ENCODE measurements around the gene LYRM7. TPM values are rescaled to one million over a fixed set of nuclear protein-coding genes. Genes with fewer than 3 reads are reported as not detected.

Gene LYRM7
- total RNA-seq, 2 experiments from 2014 or later, result 14.4 to 25.5 TPM

DNA sequence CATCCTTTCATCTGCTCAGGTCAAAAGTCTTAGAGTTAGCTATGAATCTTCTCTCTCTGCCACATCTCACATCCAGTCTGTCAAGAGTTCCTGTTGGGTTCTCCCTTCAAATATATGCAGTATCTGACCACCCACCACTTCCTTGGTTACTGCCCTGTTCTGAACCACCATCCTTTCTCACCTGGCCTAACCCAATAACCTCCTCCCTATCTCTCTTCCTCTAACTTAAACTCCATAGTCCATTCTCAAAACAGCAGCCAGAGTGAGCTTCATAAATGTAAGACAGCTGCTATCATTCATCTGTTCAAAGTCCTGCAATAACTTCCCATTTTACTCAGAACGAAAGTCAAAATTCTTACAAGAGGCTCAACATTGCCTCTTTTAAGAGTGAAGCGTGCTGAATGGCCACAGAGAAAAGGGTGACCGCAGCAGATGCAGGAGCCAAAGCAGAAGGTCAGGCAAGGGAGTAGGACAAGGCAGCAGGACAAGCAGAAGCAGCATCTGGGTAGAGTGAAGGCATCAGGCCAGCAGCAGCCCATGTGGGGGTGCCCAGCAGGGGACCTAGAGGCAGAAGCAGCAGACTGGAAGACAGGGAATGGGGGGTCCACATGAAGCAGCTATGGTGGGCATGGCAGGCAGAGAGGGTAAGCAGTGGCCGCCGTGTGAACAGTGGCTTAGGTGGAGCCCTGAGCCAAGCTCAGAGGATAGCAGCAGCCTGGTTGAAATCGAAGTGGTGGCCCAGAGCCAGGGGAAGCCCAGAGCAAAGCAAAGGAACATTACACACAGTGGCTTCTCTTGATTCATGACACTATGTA is 53.9 kb downstream of the LYRM7 start:
- CTCF ChIA-PET (ENCODE audit: unreplicated experiment), result no interaction called here
- no peak overlapping the region for H3K27ac ChIP-seq (ENCODE audit: low read depth, low read length, poor library complexity, severe bottlenecking)
- POLR2A ChIA-PET, result interaction anchor here (0.8 to 2.8 kb wide), 3 partner anchors 15 to 23 kb away, joined by 3 to 8 read pairs (median 3); no protein-coding TSS in a partner anchor
- H3K36me3 ChIP-seq (ENCODE audit: insufficient read depth, low read length), result peaks cover 42% of the 10 kb centered on the region
- DNase-seq (ENCODE audit: low spot score), result no peak
- H3K9me3 ChIP-seq (ENCODE audit: low read length), result no peaks in the 10 kb centered on the region
- no peaks in the 10 kb centered on the region for H3K9me2 ChIP-seq (ENCODE audit: insufficient read depth, low read length)
- intact Hi-C loops (cut with micrococcal nuclease; ENCODE audit: unreplicated experiment), result no loop called here
- BruUV-seq (replicated peaks), result no TSS peak
- no peak overlapping the region for H2AFZ ChIP-seq (ENCODE audit: low read length)
- peaks cover 13% of the 10 kb centered on the region for H3K4me1 ChIP-seq (ENCODE audit: insufficient read depth, low read length, poor library complexity, severe bottlenecking)
- H4K20me1 ChIP-seq (ENCODE audit: insufficient read depth, low read length), result peaks cover 5% of the 10 kb centered on the region; the same call in 1 of the 2 replicates
- H3K79me2 ChIP-seq (ENCODE audit: insufficient read depth, low read depth, low read length), result no peaks in the 10 kb centered on the region
- TF ChIP-seq, protein P1, sequence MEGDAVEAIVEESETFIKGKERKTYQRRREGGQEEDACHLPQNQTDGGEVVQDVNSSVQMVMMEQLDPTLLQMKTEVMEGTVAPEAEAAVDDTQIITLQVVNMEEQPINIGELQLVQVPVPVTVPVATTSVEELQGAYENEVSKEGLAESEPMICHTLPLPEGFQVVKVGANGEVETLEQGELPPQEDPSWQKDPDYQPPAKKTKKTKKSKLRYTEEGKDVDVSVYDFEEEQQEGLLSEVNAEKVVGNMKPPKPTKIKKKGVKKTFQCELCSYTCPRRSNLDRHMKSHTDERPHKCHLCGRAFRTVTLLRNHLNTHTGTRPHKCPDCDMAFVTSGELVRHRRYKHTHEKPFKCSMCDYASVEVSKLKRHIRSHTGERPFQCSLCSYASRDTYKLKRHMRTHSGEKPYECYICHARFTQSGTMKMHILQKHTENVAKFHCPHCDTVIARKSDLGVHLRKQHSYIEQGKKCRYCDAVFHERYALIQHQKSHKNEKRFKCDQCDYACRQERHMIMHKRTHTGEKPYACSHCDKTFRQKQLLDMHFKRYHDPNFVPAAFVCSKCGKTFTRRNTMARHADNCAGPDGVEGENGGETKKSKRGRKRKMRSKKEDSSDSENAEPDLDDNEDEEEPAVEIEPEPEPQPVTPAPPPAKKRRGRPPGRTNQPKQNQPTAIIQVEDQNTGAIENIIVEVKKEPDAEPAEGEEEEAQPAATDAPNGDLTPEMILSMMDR (conservative IDR thresholded peaks at IDR 0.05; ENCODE audit: low read length), result no peak
- TF ChIP-seq EZH2phosphoT487 (IDR thresholded peaks at IDR 0.05; ENCODE audit: borderline replicate concordance, low read depth, low read length), result no peak
- H3K4me3 ChIP-seq (ENCODE audit: low read depth, low read length, poor library complexity, severe bottlenecking), result no peak overlapping the region
- H3K4me2 ChIP-seq (ENCODE audit: low read length), result no peak overlapping the region

GRCh38 chr5:131225282-131225974 is 54.7 kb downstream of the LYRM7 start:
- H4K20me1 ChIP-seq (ENCODE audit: insufficient read depth, low read length), result peaks cover 5% of the 10 kb centered on the region; the same call in 1 of the 2 replicates
- no peaks in the 10 kb centered on the region for H3K9me2 ChIP-seq (ENCODE audit: insufficient read depth, low read length)
- H3K36me3 ChIP-seq (ENCODE audit: insufficient read depth, low read length), result peaks cover 41% of the 10 kb centered on the region
- TF ChIP-seq, protein P1 (conservative IDR thresholded peaks at IDR 0.05; ENCODE audit: low read length), result no peak
- H3K4me3 ChIP-seq (ENCODE audit: low read depth, low read length, poor library complexity, severe bottlenecking), result no peak overlapping the region
- CTCF ChIA-PET (ENCODE audit: unreplicated experiment), result no interaction called here
- H2AFZ ChIP-seq (ENCODE audit: low read length), result no peak overlapping the region
- H3K4me2 ChIP-seq (ENCODE audit: low read length), result no peak overlapping the region
- no peaks in the 10 kb centered on the region for H3K79me2 ChIP-seq (ENCODE audit: insufficient read depth, low read depth, low read length)
- no TSS peak for BruUV-seq (replicated peaks)
- intact Hi-C loops (cut with micrococcal nuclease; ENCODE audit: unreplicated experiment), result no loop called here
- POLR2A ChIA-PET, result interaction anchor here (0.8 to 2.8 kb wide), 5 partner anchors 9 to 25 kb away, joined by 3 to 8 read pairs (median 3); no protein-coding TSS in a partner anchor
- no peak overlapping the region for H3K27ac ChIP-seq (ENCODE audit: low read depth, low read length, poor library complexity, severe bottlenecking)
- peaks cover 21% of the 10 kb centered on the region for H3K4me1 ChIP-seq (ENCODE audit: insufficient read depth, low read length, poor library complexity, severe bottlenecking)
- no peaks in the 10 kb centered on the region for H3K9me3 ChIP-seq (ENCODE audit: low read length)
- DNase-seq (ENCODE audit: low spot score), result no peak
